ENCODE measurements around the gene TMTC2.

TMTC2 gene

GRCh38 chr12:82964446-82964845 lies 277.7 kb downstream of the TMTC2 start:
- no peak for DNase-seq

- no peak for DNase-seq
Measured at GRCh38 chr12:82966001-82966559, 279.4 kb downstream of the TMTC2 start.

GRCh38 chr12:82968631-82969367 lies 282.1 kb downstream of the TMTC2 start:
- no peak for DNase-seq

GRCh38 chr12:82970614-82971013 lies 283.9 kb downstream of the TMTC2 start:
- no peak for DNase-seq

GRCh38 chr12:82971584-82971983 lies 284.9 kb downstream of the TMTC2 start:
- DNase-seq: no peak

GRCh38 chr12:82972624-82973023 lies 285.9 kb downstream of the TMTC2 start:
- DNase-seq: no peak

- DNase-seq: no peak
Measured at GRCh38 chr12:82973592-82973991, 286.9 kb downstream of the TMTC2 start.

- DNase-seq: no peak
Measured at GRCh38 chr12:82981150-82981549, 294.4 kb downstream of the TMTC2 start.

- no peak for DNase-seq
Measured at GRCh38 chr12:82994117-82994516, 307.4 kb downstream of the TMTC2 start.

- DNase-seq: no peak
Measured at GRCh38 chr12:82996168-82996812, 309.6 kb downstream of the TMTC2 start.

GRCh38 chr12:82998509-82998908 lies 311.8 kb downstream of the TMTC2 start:
- no peak for DNase-seq

GRCh38 chr12:83003026-83003425 lies 316.3 kb downstream of the TMTC2 start:
- no peak for DNase-seq

GRCh38 chr12:83005534-83006197 lies 319.0 kb downstream of the TMTC2 start:
- DNase-seq: no peak

- no peak for DNase-seq
Measured at GRCh38 chr12:83008703-83009102, 322.0 kb downstream of the TMTC2 start.

- no peak for DNase-seq
Measured at GRCh38 chr12:83010169-83010804, 323.6 kb downstream of the TMTC2 start.

- no peak for DNase-seq
Measured at GRCh38 chr12:83015390-83016217, 328.9 kb downstream of the TMTC2 start.

- DNase-seq: no peak
Measured at GRCh38 chr12:83016218-83016835, 329.6 kb downstream of the TMTC2 start.

- no peak for DNase-seq
Measured at GRCh38 chr12:83016991-83017390, 330.3 kb downstream of the TMTC2 start.

- no peak for DNase-seq
Measured at GRCh38 chr12:83018088-83018487, 331.4 kb downstream of the TMTC2 start.

- no peak for DNase-seq
Measured at GRCh38 chr12:83027021-83027723, 340.5 kb downstream of the TMTC2 start.

- no peak for DNase-seq
Measured at GRCh38 chr12:83031196-83031595, 344.5 kb downstream of the TMTC2 start.

All from NCI-H1048 (cell line).